Nasal cavity respiratory epithelium epithelial cell of viscerocranial mucosa (primary cell): ENCODE data around the gene B3GAT2. TPM values are rescaled to one million over a fixed set of nuclear protein-coding genes. Genes with fewer than 3 reads are reported as not detected.

Source experiments
- total RNA-seq: library from RNA; depleted of rRNA; stranded (reverse); fragments of >200 nt; gene quantifications from 2 replicates; pipeline ENCODE4 v1.2.3, GENCODE V29; 2014

Gene B3GAT2, protein sequence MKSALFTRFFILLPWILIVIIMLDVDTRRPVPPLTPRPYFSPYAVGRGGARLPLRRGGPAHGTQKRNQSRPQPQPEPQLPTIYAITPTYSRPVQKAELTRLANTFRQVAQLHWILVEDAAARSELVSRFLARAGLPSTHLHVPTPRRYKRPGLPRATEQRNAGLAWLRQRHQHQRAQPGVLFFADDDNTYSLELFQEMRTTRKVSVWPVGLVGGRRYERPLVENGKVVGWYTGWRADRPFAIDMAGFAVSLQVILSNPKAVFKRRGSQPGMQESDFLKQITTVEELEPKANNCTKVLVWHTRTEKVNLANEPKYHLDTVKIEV
- under 0.01 TPM in 1 of 2 replicates, not detected in the other for total RNA-seq

DNA sequence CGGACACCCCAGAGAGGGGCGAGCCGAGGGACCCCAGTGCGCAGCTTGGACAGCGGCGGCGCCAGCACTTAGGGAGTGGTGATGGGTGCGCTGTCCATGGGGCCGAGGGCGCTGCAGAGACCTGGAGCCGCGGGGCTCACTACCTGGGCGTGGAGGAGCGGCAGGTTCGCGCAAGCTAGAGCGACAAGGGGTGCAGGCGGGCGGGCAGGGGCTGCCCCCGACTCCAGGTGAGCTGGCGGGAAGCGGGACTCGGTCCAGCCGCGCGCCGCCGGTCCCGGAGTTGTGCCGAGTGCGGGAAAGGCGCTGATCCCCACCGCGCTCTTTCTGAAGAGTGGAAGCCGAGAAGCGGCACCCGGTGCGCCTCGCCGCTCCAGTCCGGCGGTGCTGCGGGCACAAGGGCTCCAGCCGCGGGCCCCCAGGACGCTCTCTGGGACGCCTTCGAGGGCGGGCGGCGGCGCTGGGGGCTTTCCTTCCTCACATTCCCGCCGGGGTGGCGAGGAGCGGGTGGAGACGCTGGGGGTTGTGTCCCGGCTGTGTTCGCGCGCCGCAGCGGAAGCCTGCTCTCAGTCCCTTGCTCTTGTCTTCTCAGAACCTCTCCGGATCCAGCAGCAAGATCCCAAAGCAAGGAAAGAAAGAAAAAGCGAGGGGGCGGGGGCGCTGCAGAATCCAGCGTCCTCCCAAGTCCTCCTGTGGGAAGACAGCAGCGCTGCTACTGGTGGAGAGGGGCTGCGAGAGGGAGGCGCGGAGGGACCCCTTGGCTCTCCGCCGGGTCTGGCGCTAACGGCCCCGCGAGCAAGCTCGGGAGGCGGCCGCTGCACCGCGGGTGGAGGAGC, at the start of gene B3GAT2:
Gene B3GAT2 (minus strand): TSS at position 610 of the 833 bp plus-strand sequence. CDS start 631 bp downstream, outside the sequence.

